Mucosa of rectum (tissue), 2 donors: ENCODE data around the gene KCNQ4.

Source experiments
- H3K27ac ChIP-seq, 2 donors: one replicate each; pipeline ENCODE4 v1.7.0; 2013; ENCODE audit warnings: inconsistent platforms in 2 of 2, low read depth in 2 of 2, low read length in 2 of 2
- H3K27me3 ChIP-seq, 2 donors: one replicate each; pipeline ENCODE4 v1.7.0; 2013; ENCODE audit warnings: low read length in 2 of 2; ENCODE audit not compliant: control insufficient read depth in 2 of 2, insufficient read depth in 2 of 2
- H3K36me3 ChIP-seq, 2 donors: one replicate each; pipeline ENCODE4 v1.7.0; 2013; ENCODE audit warnings: low read length in 2 of 2; ENCODE audit not compliant: control insufficient read depth in 2 of 2, insufficient read depth in 2 of 2
- H3K4me1 ChIP-seq, 2 donors: one replicate each; pipeline ENCODE4 v1.7.0; 2013; ENCODE audit warnings: low read length in 2 of 2, mild to moderate bottlenecking in 1 of 2; ENCODE audit not compliant: control insufficient read depth in 2 of 2, insufficient read depth in 2 of 2
- H3K4me3 ChIP-seq, 2 donors: one replicate each; pipeline ENCODE4 v1.7.0; 2013; ENCODE audit warnings: low read length in 2 of 2
- H3K9ac ChIP-seq, 2 donors: one replicate each; pipeline ENCODE4 v1.7.0; 2013; ENCODE audit warnings: low read length in 2 of 2, low read depth in 1 of 2, mild to moderate bottlenecking in 1 of 2
- H3K9me3 ChIP-seq, 2 donors: one replicate each; pipeline ENCODE4 v1.7.0; 2013; ENCODE audit warnings: low read length in 2 of 2; ENCODE audit not compliant: control insufficient read depth in 2 of 2
- donor health status: healthy.
- donor health status: Normal muscosa, but diverticular disease.

Gene KCNQ4

GRCh38 chr1:40857737-40858136 is 74.2 kb downstream of the KCNQ4 start:
- H3K27ac ChIP-seq = no peak overlapping the region
- peaks cover 3 to 7% of the 10 kb centered on the region in 2 donors for H3K27me3 ChIP-seq
- no peak overlapping the region for H3K9ac ChIP-seq
- H3K4me3 ChIP-seq = no peak overlapping the region
- no peaks in the 10 kb centered on the region for H3K9me3 ChIP-seq
- peaks cover 0 to 8% of the 10 kb centered on the region in 2 donors for H3K4me1 ChIP-seq
- no peaks in the 10 kb centered on the region for H3K36me3 ChIP-seq

- H3K27me3 ChIP-seq = peaks cover 3 to 7% of the 10 kb centered on the region in 2 donors
- H3K9me3 ChIP-seq = no peaks in the 10 kb centered on the region
- no peak overlapping the region for H3K27ac ChIP-seq
- H3K36me3 ChIP-seq = no peaks in the 10 kb centered on the region
- H3K4me3 ChIP-seq = no peak overlapping the region
- H3K9ac ChIP-seq = no peak overlapping the region
- H3K4me1 ChIP-seq = peaks cover 0 to 8% of the 10 kb centered on the region in 2 donors
Measured at GRCh38 chr1:40858856-40859416, 75.3 kb downstream of the KCNQ4 start.

- peak overlapping the region in 1 of 2 donors; percentile 79 for H3K9ac ChIP-seq
Measured at GRCh38 chr1:40860706-40861223, 77.2 kb downstream of the KCNQ4 start.

GRCh38 chr1:40861224-40862003 is 77.8 kb downstream of the KCNQ4 start:
- no peaks in the 10 kb centered on the region for H3K36me3 ChIP-seq
- peaks cover 0 to 8% of the 10 kb centered on the region in 2 donors for H3K4me1 ChIP-seq
- peak overlapping the region in 1 of 2 donors; percentile 52 for H3K27ac ChIP-seq
- peaks cover 3 to 7% of the 10 kb centered on the region in 2 donors for H3K27me3 ChIP-seq
- H3K9ac ChIP-seq = peak overlapping the region; percentile 32 to 79
- H3K4me3 ChIP-seq = peak overlapping the region; percentile 66 to 77
- no peaks in the 10 kb centered on the region for H3K9me3 ChIP-seq

More at GRCh38 chr1:40860706-40861223, 77.2 kb downstream of the KCNQ4 start:
- H3K9me3 ChIP-seq = no peaks in the 10 kb centered on the region
- H3K4me1 ChIP-seq = peaks cover 0 to 8% of the 10 kb centered on the region in 2 donors
- H3K27ac ChIP-seq = no peak overlapping the region
- peak overlapping the region; percentile 54 to 66 for H3K4me3 ChIP-seq
- H3K36me3 ChIP-seq = no peaks in the 10 kb centered on the region
- peaks cover 3 to 7% of the 10 kb centered on the region in 2 donors for H3K27me3 ChIP-seq

GRCh38 chr1:40862008-40862863 is 78.6 kb downstream of the KCNQ4 start, which contains the start of gene CITED4:
CITED4 (minus strand) TSS chr1:40862363; CDS start chr1:40862127, 236 bp downstream.
- peak within 1 kb of the TSS; percentile 62 to 63 for H3K27ac ChIP-seq
- H3K27me3 ChIP-seq = peaks cover 3 to 7% of the 10 kb centered on the region in 2 donors
- peak within 1 kb of the TSS; percentile 68 to 79 for H3K9ac ChIP-seq
- H3K9me3 ChIP-seq = no peaks in the 10 kb centered on the region
- H3K4me1 ChIP-seq = peaks cover 0 to 8% of the 10 kb centered on the region in 2 donors
- H3K36me3 ChIP-seq = no peaks in the 10 kb centered on the region
- peak within 1 kb of the TSS; percentile 66 to 77 for H3K4me3 ChIP-seq

- H3K27ac ChIP-seq = no peak overlapping the region
- H3K4me1 ChIP-seq = peaks cover 0 to 8% of the 10 kb centered on the region in 2 donors
- no peak overlapping the region for H3K9ac ChIP-seq
- H3K27me3 ChIP-seq = no peaks in the 10 kb centered on the region
- H3K4me3 ChIP-seq = no peak overlapping the region
- no peaks in the 10 kb centered on the region for H3K9me3 ChIP-seq
- no peaks in the 10 kb centered on the region for H3K36me3 ChIP-seq
Measured at GRCh38 chr1:40868051-40868723, 84.6 kb downstream of the KCNQ4 start.

GRCh38 chr1:40870135-40870728 is 86.6 kb downstream of the KCNQ4 start:
- Histone ChIP-seq H3K27me3 (no peaks in the 10 kb centered on the region), H3K36me3 (no peaks in the 10 kb centered on the region), H3K4me3 (no peak overlapping the region), H3K27ac (no peak overlapping the region), H3K9ac (no peak overlapping the region), H3K9me3 (no peaks in the 10 kb centered on the region), H3K4me1 (peaks cover 0 to 8% of the 10 kb centered on the region in 2 donors)

GRCh38 chr1:40872276-40872675 is 88.7 kb downstream of the KCNQ4 start:
- no peak overlapping the region for H3K27ac ChIP-seq
- no peak overlapping the region for H3K9ac ChIP-seq
- no peaks in the 10 kb centered on the region for H3K27me3 ChIP-seq

GRCh38 chr1:40873863-40874472 is 90.4 kb downstream of the KCNQ4 start:
- H3K27me3 ChIP-seq = no peaks in the 10 kb centered on the region
- H3K9me3 ChIP-seq = no peaks in the 10 kb centered on the region
- no peaks in the 10 kb centered on the region for H3K4me1 ChIP-seq
- H3K9ac ChIP-seq = no peak overlapping the region
- no peaks in the 10 kb centered on the region for H3K36me3 ChIP-seq
- H3K27ac ChIP-seq = no peak overlapping the region
- H3K4me3 ChIP-seq = no peak overlapping the region

More at GRCh38 chr1:40872276-40872675, 88.7 kb downstream of the KCNQ4 start:
- Histone ChIP-seq H3K9me3 (no peaks in the 10 kb centered on the region), H3K4me3 (no peak overlapping the region), H3K36me3 (no peaks in the 10 kb centered on the region), H3K4me1 (peaks cover 0 to 8% of the 10 kb centered on the region in 2 donors)
